GM12892 (cell line): ENCODE results near the gene TMEM38A.

Experiments
- POLR2A ChIP-seq: IDR thresholded peaks from 2 replicates; pipeline ENCODE4 v1.6.1; 2011; ENCODE audit warnings: low read depth, low read length, control low read depth
- POLR2AphosphoS5 ChIP-seq: IDR thresholded peaks from 2 replicates; pipeline ENCODE4 v1.6.1; 2011; ENCODE audit warnings: low read depth, low read length, control low read depth
- TAF1 ChIP-seq: IDR thresholded peaks from 2 replicates; pipeline ENCODE4 v1.6.1; 2011; ENCODE audit warnings: low read depth, mild to moderate bottlenecking, control low read depth, low read length, borderline replicate concordance

DNA sequence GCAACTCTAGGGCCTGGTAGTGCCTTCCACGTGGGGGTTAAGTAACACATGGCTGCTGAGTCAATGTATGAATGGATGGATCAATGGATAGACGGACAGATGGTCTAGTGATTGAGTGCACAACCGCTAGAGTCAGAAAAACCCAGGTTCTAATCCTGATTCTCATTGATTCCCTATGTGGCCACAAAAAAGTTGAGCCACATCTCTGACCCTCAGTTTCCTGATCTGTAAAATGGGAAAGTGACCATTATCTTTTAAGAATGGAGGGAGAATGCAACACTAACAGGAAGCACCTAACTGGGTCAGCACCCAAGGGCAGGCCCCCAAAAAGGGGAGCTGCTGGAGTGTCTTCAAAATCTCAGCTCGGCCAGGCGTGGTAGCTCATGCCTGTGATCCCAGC lies 3.6 kb upstream of the TMEM38A start:
- TF ChIP-seq POLR2AphosphoS5 (no peak), POLR2A (no peak; the same call in 1 of the 2 replicates), TAF1 (no peak)
